ENCODE measurements around the gene SNRNP70. TPM values are rescaled to one million over a fixed set of nuclear protein-coding genes. Genes with fewer than 3 reads are reported as not detected.

Gene SNRNP70
- total and polyA plus RNA-seq, 2 of the 13 experiments (the other 11 are each of a cell fraction or from before 2014, with no cell fraction given): 150 to 210 TPM

- TF ChIP-seq CEBPB (IDR thresholded peaks at IDR 0.05; ENCODE audit: borderline replicate concordance, low read depth, low read length): no peak
- TF ChIP-seq MTA3 (CRISPR knock-in tag; IDR thresholded peaks at IDR 0.05): no peak
- peak; percentile 98; the same call in 1 of the 2 replicates for TF ChIP-seq KLF15 (CRISPR knock-in tag; IDR thresholded peaks at IDR 0.05; ENCODE audit: borderline replicate concordance)
- peak; percentile 98 for TF ChIP-seq ZNF790 (CRISPR knock-in tag; IDR thresholded peaks at IDR 0.05; ENCODE audit: borderline replicate concordance)
- TF ChIP-seq ATF7-NPFF (CRISPR knock-in tag; IDR thresholded peaks at IDR 0.05; ENCODE audit: low read depth): peak; percentile 100
- TF ChIP-seq IRF2 (CRISPR knock-in tag; IDR thresholded peaks at IDR 0.05): peak; percentile 86
- TF ChIP-seq RFX3 (CRISPR knock-in tag; IDR thresholded peaks at IDR 0.05): no peak
- TF ChIP-seq DR1 (CRISPR knock-in tag; IDR thresholded peaks at IDR 0.05): peak; percentile 90
- no peak for TF ChIP-seq ZKSCAN5 (CRISPR knock-in tag; IDR thresholded peaks at IDR 0.05)
- peak; percentile 99 for TF ChIP-seq MXD1 (CRISPR knock-in tag; IDR thresholded peaks at IDR 0.05)
- TF ChIP-seq ZNF281 (CRISPR knock-in tag; IDR thresholded peaks at IDR 0.05; ENCODE audit: borderline replicate concordance): peak; percentile 72
- TF ChIP-seq TCF7 (IDR thresholded peaks at IDR 0.05; ENCODE audit: low read depth): no peak
- TF ChIP-seq NFYC (CRISPR knock-in tag; IDR thresholded peaks at IDR 0.05): peak; percentile 61
- peak; percentile 55; the same call in 1 of the 2 replicates for TF ChIP-seq KIAA2018 (CRISPR knock-in tag; IDR thresholded peaks at IDR 0.05; ENCODE audit: borderline replicate concordance)
- TF ChIP-seq ATF4 (CRISPR knock-in tag; IDR thresholded peaks at IDR 0.05): peak in 1 of 2 experiments; percentile 77; a peak in 2 of 4 replicates
- TF ChIP-seq XRCC5 (optimal IDR thresholded peaks at IDR 0.05; ENCODE audit: low read length): no peak
- TF ChIP-seq HCFC1 (IDR thresholded peaks at IDR 0.05; ENCODE audit: low read depth, low read length): no peak
These were observed 42.7 kb downstream of the SNRNP70 start (continued) for GRCh38 chr19:49127674-49128544.
